Hepatocyte (in vitro differentiated cells): Measurements from ENCODE around the gene RIMS1. TPM values are rescaled to one million over a fixed set of nuclear protein-coding genes. Genes with fewer than 3 reads are reported as not detected.
A peak's percentile ranks its signal among the peaks of the same experiment; 100 is the strongest.

ENCODE experiments used
- DNase-seq: peaks from one replicate; pipeline ENCODE4 v3.0.0-alpha.2; 2016; ENCODE audit warnings: low spot score
- H2AFZ ChIP-seq: fragments of 200-600 bp; sonication (generic); 2 replicates; pipeline ENCODE4 v1.6.0; 2016; ENCODE audit warnings: antibody characterized with exemption, mild to moderate bottlenecking
- H3K27ac ChIP-seq: fragments of 200-600 bp; sonication (generic); 2 replicates; pipeline ENCODE4 v1.5.1; 2016; ENCODE audit warnings: mild to moderate bottlenecking
- H3K27me3 ChIP-seq: fragments of 200-600 bp; sonication (generic); 2 replicates; pipeline ENCODE4 v1.6.1; 2016
- H3K36me3 ChIP-seq: fragments of 200-600 bp; sonication (generic); replicated peaks from 2 replicates; pipeline ENCODE4 v1.5.1; 2016; ENCODE audit warnings: low read depth; ENCODE audit not compliant: insufficient read depth
- H3K4me1 ChIP-seq: fragments of 200-600 bp; sonication (generic); 2 replicates; pipeline ENCODE4 v1.5.1; 2016; ENCODE audit warnings: mild to moderate bottlenecking, moderate library complexity; ENCODE audit not compliant: insufficient read depth
- H3K4me2 ChIP-seq: fragments of 200-600 bp; sonication (generic); 2 replicates; pipeline ENCODE4 v1.6.0; 2016
- H3K4me3 ChIP-seq: fragments of 200-600 bp; sonication (generic); 2 replicates; pipeline ENCODE4 v1.5.1; 2016; ENCODE audit warnings: mild to moderate bottlenecking
- H3K79me2 ChIP-seq: fragments of 200-600 bp; sonication (generic); 2 replicates; pipeline ENCODE4 v1.6.0; 2017; ENCODE audit warnings: mild to moderate bottlenecking
- H3K9me2 ChIP-seq: fragments of 200-600 bp; sonication (generic); replicated peaks from 2 replicates; pipeline ENCODE4 v1.6.0; 2017; ENCODE audit warnings: mild to moderate bottlenecking; ENCODE audit not compliant: insufficient read depth
- H3K9me3 ChIP-seq: fragments of 200-600 bp; sonication (generic); 2 replicates; pipeline ENCODE4 v1.5.1; 2016; ENCODE audit warnings: low read depth, mild to moderate bottlenecking
- H4K20me1 ChIP-seq: fragments of 200-600 bp; sonication (generic); 2 replicates; pipeline ENCODE4 v1.6.0; 2016; ENCODE audit warnings: mild to moderate bottlenecking; ENCODE audit not compliant: insufficient read depth, poor library complexity, severe bottlenecking
- CTCF ChIP-seq: fragments of 200-600 bp; sonication (generic); IDR thresholded peaks from 2 replicates; pipeline ENCODE4 v1.5.1; 2016; ENCODE audit warnings: antibody characterized with exemption, mild to moderate bottlenecking; ENCODE audit not compliant: poor library complexity
- EZH2 ChIP-seq: fragments of 200-600 bp; sonication (generic); IDR thresholded peaks from 2 replicates; pipeline ENCODE4 v1.6.1; 2016; ENCODE audit warnings: antibody characterized with exemption, mild to moderate bottlenecking, borderline replicate concordance
- EZH2phosphoT487 ChIP-seq: fragments of 200-600 bp; sonication (generic); IDR thresholded peaks from one replicate; pipeline ENCODE4 v1.6.1; 2018; ENCODE audit warnings: antibody characterized with exemption, mild to moderate bottlenecking, low read depth, moderate library complexity; ENCODE audit not compliant: unreplicated experiment, severe bottlenecking
- WGBS: methylation state at CpG from one replicate; pipeline ENCODE4 v1.1.6; 2016; ENCODE audit warnings: low lambda C conversion rate; ENCODE audit errors: missing lambda C conversion rate; 5-methylcytosine and 5-hydroxymethylcytosine counted together
- polyA plus RNA-seq: library from polyadenylated mRNA; unstranded; fragments of >200 nt; fragmentation: Nextera tagmentation; extraction: Ambion mirVana; gene quantifications from 2 replicates; pipeline ENCODE4 v1.2.1, GENCODE V29; 2016
- total RNA-seq: library from RNA; depleted of rRNA; stranded (reverse); fragments of >200 nt; gene quantifications from 2 replicates; pipeline ENCODE4 v1.2.3, GENCODE V29; 2014

The RIMS1 gene
- total and polyA plus RNA-seq, 2 experiments from 2014 or later: 0.45 to 5.5 TPM

- 35% methylated on average over 1 of the region's 1 CpG for WGBS
- Histone ChIP-seq H3K9me3 (no peaks in the 10 kb centered on the region), H2AFZ (no peak overlapping the region), H3K4me3 (no peak overlapping the region), H3K27me3 (no peaks in the 10 kb centered on the region), H3K36me3 (no peaks in the 10 kb centered on the region), H3K4me1 (no peaks in the 10 kb centered on the region), H3K79me2 (no peaks in the 10 kb centered on the region), H3K9me2 (no peaks in the 10 kb centered on the region), H3K4me2 (no peak overlapping the region), H4K20me1 (no peaks in the 10 kb centered on the region), H3K27ac (peak overlapping the region; percentile 32)
- no peak for TF ChIP-seq EZH2
- TF ChIP-seq CTCF: no peak
- no peak for TF ChIP-seq EZH2phosphoT487
- DNase-seq: no peak
These were observed 400.6 kb downstream of the RIMS1 start for GRCh38 chr6:72286911-72287311.

- Histone ChIP-seq H3K4me2 (no peak overlapping the region), H3K4me1 (no peaks in the 10 kb centered on the region), H3K9me2 (no peaks in the 10 kb centered on the region), H3K36me3 (no peaks in the 10 kb centered on the region), H3K27me3 (no peaks in the 10 kb centered on the region), H4K20me1 (no peaks in the 10 kb centered on the region), H3K27ac (no peak overlapping the region), H3K79me2 (no peaks in the 10 kb centered on the region), H2AFZ (no peak overlapping the region), H3K4me3 (no peak overlapping the region), H3K9me3 (no peaks in the 10 kb centered on the region)
- WGBS: 80% methylated on average over 5 of the region's 5 CpGs
- TF ChIP-seq EZH2phosphoT487 (no peak), CTCF (no peak), EZH2 (no peak)
- no peak for DNase-seq
These were observed 401.5 kb downstream of the RIMS1 start for GRCh38 chr6:72287801-72288200.

GRCh38 chr6:72288592-72288991, 402.2 kb downstream of the RIMS1 start:
- H3K27ac ChIP-seq: no peak overlapping the region
- H3K9me3 ChIP-seq: no peaks in the 10 kb centered on the region
- no peaks in the 10 kb centered on the region for H3K79me2 ChIP-seq
- no peak overlapping the region for H3K4me3 ChIP-seq
- H3K9me2 ChIP-seq: no peaks in the 10 kb centered on the region
- no peak overlapping the region for H3K4me2 ChIP-seq
- H2AFZ ChIP-seq: no peak overlapping the region
- WGBS: 64% methylated on average over 2 of the region's 2 CpGs
- H3K4me1 ChIP-seq: no peaks in the 10 kb centered on the region
- H3K27me3 ChIP-seq: no peaks in the 10 kb centered on the region
- no peak for DNase-seq
- H4K20me1 ChIP-seq: no peaks in the 10 kb centered on the region
- TF ChIP-seq EZH2: no peak
- TF ChIP-seq CTCF: no peak
- TF ChIP-seq EZH2phosphoT487: no peak
- no peaks in the 10 kb centered on the region for H3K36me3 ChIP-seq

GRCh38 chr6:72290620-72291019, 404.3 kb downstream of the RIMS1 start:
- DNase-seq: no peak
- H3K9me3 ChIP-seq: no peaks in the 10 kb centered on the region
- no peaks in the 10 kb centered on the region for H3K27me3 ChIP-seq
- H3K79me2 ChIP-seq: no peaks in the 10 kb centered on the region
- no peak overlapping the region for H3K4me2 ChIP-seq
- H3K4me3 ChIP-seq: no peak overlapping the region
- TF ChIP-seq EZH2 (no peak), CTCF (no peak), EZH2phosphoT487 (no peak)
- no peaks in the 10 kb centered on the region for H3K9me2 ChIP-seq
- H3K27ac ChIP-seq: no peak overlapping the region
- no peaks in the 10 kb centered on the region for H3K36me3 ChIP-seq
- no peak overlapping the region for H2AFZ ChIP-seq
- H3K4me1 ChIP-seq: no peaks in the 10 kb centered on the region
- 94% methylated on average over 8 of the region's 8 CpGs for WGBS
- H4K20me1 ChIP-seq: no peaks in the 10 kb centered on the region
